ENCODE data around the gene SLC38A2.

The SLC38A2 gene

GRCh38 chr12:46389031-46389616 lies 16.6 kb upstream of the SLC38A2 start (continued):
- no peak for TF ChIP-seq PRDM10 (tag by site-specific recombination; IDR thresholded peaks at IDR 0.05)
- peak; percentile 67 for TF ChIP-seq ZNF398 (tag by site-specific recombination; IDR thresholded peaks at IDR 0.05)
- TF ChIP-seq EGR2 (tag by site-specific recombination; IDR thresholded peaks at IDR 0.05; ENCODE audit: low read depth) = no peak

- Histone ChIP-seq H3K4me1 (ENCODE audit: control insufficient read depth, insufficient read depth, low read length) (peaks cover 31% of the 10 kb centered on the region), H3K9me3 (ENCODE audit: control insufficient read depth, insufficient read depth, low read depth, low read length) (no peaks in the 10 kb centered on the region), H3K4me3 (ENCODE audit: low read depth, low read length) (no peak overlapping the region), H3K27ac (ENCODE audit: extremely low read depth, low read depth, low read length) (no peak overlapping the region), H3K36me3 (ENCODE audit: control insufficient read depth in 2 of 2, insufficient read depth in 1 of 2, low read length in 2 of 2) (no peaks in the 10 kb centered on the region)
- TF ChIP-seq GFI1B (tag by site-specific recombination; IDR thresholded peaks at IDR 0.05) (no peak), BCL11B (tag by site-specific recombination; IDR thresholded peaks at IDR 0.05; ENCODE audit: low read depth) (no peak), ZBTB17 (tag by site-specific recombination; IDR thresholded peaks at IDR 0.05) (peak; percentile 57), ZFHX2 (tag by site-specific recombination; conservative IDR thresholded peaks at IDR 0.05) (peak; percentile 27; the same call in 1 of the 2 replicates), PRDM6 (tag by site-specific recombination; IDR thresholded peaks at IDR 0.05) (peak; percentile 74)
- CTCF ChIA-PET = no interaction called here
- POLR2A ChIA-PET = interaction anchor here (1.2 kb wide), 1 partner anchor 17 kb away, joined by 3 read pairs; no protein-coding TSS in a partner anchor
Measured at GRCh38 chr12:46388427-46389021, 16.0 kb upstream of the SLC38A2 start.

GRCh38 chr12:46387670-46388069 lies 15.1 kb upstream of the SLC38A2 start:
- peaks cover 32% of the 10 kb centered on the region for H3K4me1 ChIP-seq (ENCODE audit: control insufficient read depth, insufficient read depth, low read length)
- H3K27ac ChIP-seq (ENCODE audit: extremely low read depth, low read depth, low read length) = no peak overlapping the region
- ChIA-PET CTCF (interaction anchor here (1.3 kb wide), 1 partner anchor 274 kb away, joined by 5 read pairs; no protein-coding TSS in a partner anchor), POLR2A (interaction anchor here (1.2 kb wide), 1 partner anchor 17 kb away, joined by 3 read pairs; no protein-coding TSS in a partner anchor)
- H3K9me3 ChIP-seq (ENCODE audit: control insufficient read depth, insufficient read depth, low read depth, low read length) = no peaks in the 10 kb centered on the region
- H3K36me3 ChIP-seq (ENCODE audit: control insufficient read depth in 2 of 2, insufficient read depth in 1 of 2, low read length in 2 of 2) = no peaks in the 10 kb centered on the region
- H3K4me3 ChIP-seq (ENCODE audit: low read depth, low read length) = no peak overlapping the region
- TF ChIP-seq KLF7 (tag by site-specific recombination; IDR thresholded peaks at IDR 0.05; ENCODE audit: borderline replicate concordance) (no peak), ZNF692 (tag by site-specific recombination; IDR thresholded peaks at IDR 0.05) (no peak), ZNF292 (tag by site-specific recombination; IDR thresholded peaks at IDR 0.05; ENCODE audit: borderline replicate concordance, low read depth) (no peak), HIC1 (tag by site-specific recombination; IDR thresholded peaks at IDR 0.05) (no peak), BCL11A (tag by site-specific recombination; IDR thresholded peaks at IDR 0.05; ENCODE audit: low read depth) (no peak), ZNF677 (tag by site-specific recombination; IDR thresholded peaks at IDR 0.05) (no peak), ZNF24 (tag by site-specific recombination; IDR thresholded peaks at IDR 0.05) (no peak), ZNF138 (tag by site-specific recombination; IDR thresholded peaks at IDR 0.05; ENCODE audit: borderline replicate concordance) (no peak), IKZF3 (tag by site-specific recombination; IDR thresholded peaks at IDR 0.05) (no peak), PATZ1 (tag by site-specific recombination; IDR thresholded peaks at IDR 0.05) (no peak)
